B cell (primary cell): ENCODE measurements around the gene DCUN1D2. TPM values are rescaled to one million over a fixed set of nuclear protein-coding genes. Genes with fewer than 3 reads are reported as not detected.

Experiments
- ATAC-seq: fragments of 200-7000 bp; cut with Tn5 transposase; one replicate; pipeline ENCODE4 v1.10.0; 2021; ENCODE audit warnings: low read depth, mild to moderate bottlenecking, moderate number of reproducible peaks, moderate library complexity
- CTCF ChIA-PET: fragments of 350-600 bp; sonication (Branson Sonifier 250); formaldehyde crosslinking; loops from one replicate; lab custom pipeline; 2021; ENCODE audit warnings: antibody characterized with exemption, inconsistent platforms; lab: Charles Lee
- POLR2A ChIA-PET: fragments of 350-600 bp; sonication (Branson Sonifier 250); formaldehyde crosslinking; loops from one replicate; lab custom pipeline; 2021; ENCODE audit warnings: antibody characterized with exemption; lab: Charles Lee
- DNase-seq: peaks from one replicate; pipeline ENCODE4 v3.0.0; 2013
- H2AFZ ChIP-seq: 2 replicates; pipeline ENCODE4 v1.6.1; 2012; ENCODE audit warnings: mild to moderate bottlenecking, low read depth, low read length; ENCODE audit not compliant: insufficient read depth, poor library complexity, severe bottlenecking
- H3K27ac ChIP-seq, 2 donors: 1 replicate in 1 of 2; 2 replicates in 1 of 2; pipeline ENCODE4 v1.5.1; 2012 to 2013; ENCODE audit warnings: low read length in 2 of 2, mild to moderate bottlenecking in 2 of 2, moderate library complexity in 1 of 2
- H3K27me3 ChIP-seq, 4 experiments: fragments of 200-600 bp in 1 of 4; sonication (generic) in 1 of 4; replicated peaks in 1 of 4; 1 replicate in 2 of 4; 2 replicates in 2 of 4; pipeline versions ENCODE4 v1.6.1 to v1.7.0; 2013 to 2016; ENCODE audit warnings: low read length in 3 of 4, mild to moderate bottlenecking in 2 of 4, mixed read lengths in 1 of 4, moderate library complexity in 1 of 4; ENCODE audit not compliant: insufficient read depth in 4 of 4, control insufficient read depth in 3 of 4; ENCODE audit errors: control extremely low read depth in 1 of 4
- H3K36me3 ChIP-seq, 2 experiments: replicated peaks in 1 of 2; 1 replicate in 1 of 2; 2 replicates in 1 of 2; pipeline versions ENCODE4 v1.6.1 to v1.7.1; 2013; ENCODE audit warnings: low read length in 1 of 2; ENCODE audit not compliant: insufficient read depth in 2 of 2, control insufficient read depth in 1 of 2; ENCODE audit errors: control extremely low read depth in 1 of 2, extremely low read depth in 1 of 2
- H3K4me1 ChIP-seq, 2 donors: fragments of 200-600 bp in 1 of 2; sonication (generic) in 1 of 2; 1 replicate in 1 of 2; 2 replicates in 1 of 2; pipeline versions ENCODE4 v1.5.1 to v1.6.1; 2013 to 2017; ENCODE audit warnings: low read length in 2 of 2; ENCODE audit not compliant: control insufficient read depth in 2 of 2, insufficient read depth in 2 of 2
- H3K4me2 ChIP-seq: replicated peaks from 2 replicates; pipeline ENCODE3; 2012; ENCODE audit warnings: mild to moderate bottlenecking, low read depth, low read length; ENCODE audit not compliant: poor library complexity, severe bottlenecking
- H3K4me3 ChIP-seq, 5 experiments: fragments of 200-600 bp in 1 of 5; sonication (generic) in 1 of 5; 1 replicate in 3 of 5; 2 replicates in 2 of 5; pipeline versions ENCODE4 v1.5.1 to v1.7.0; 2011 to 2016; ENCODE audit warnings: low read length in 4 of 5, mild to moderate bottlenecking in 4 of 5, low read depth in 2 of 5, control low read depth in 1 of 5, moderate library complexity in 1 of 5; ENCODE audit not compliant: insufficient read depth in 1 of 5; ENCODE audit errors: control extremely low read depth in 1 of 5, extremely low read depth in 1 of 5
- H3K79me2 ChIP-seq: fragments of 200-600 bp; sonication (generic); one replicate; pipeline ENCODE4 v1.6.0; 2016; ENCODE audit warnings: low read length; ENCODE audit not compliant: control insufficient read depth, insufficient read depth
- H3K9ac ChIP-seq: fragments of 200-600 bp; sonication (generic); 2 replicates; pipeline ENCODE4 v1.6.1; 2017; ENCODE audit warnings: mild to moderate bottlenecking, low read length, moderate library complexity
- H3K9me3 ChIP-seq, 3 donors: one replicate each; pipeline versions ENCODE4 v1.6.1 to v1.7.1; 2013; ENCODE audit warnings: low read length in 2 of 3; ENCODE audit not compliant: control insufficient read depth in 2 of 3, insufficient read depth in 1 of 3; ENCODE audit errors: control extremely low read depth in 1 of 3
- H4K20me1 ChIP-seq: 2 replicates; pipeline ENCODE4 v1.6.0; 2012; ENCODE audit warnings: mild to moderate bottlenecking, low read length; ENCODE audit not compliant: insufficient read depth, control insufficient read depth, poor library complexity, severe bottlenecking
- H3K27ac Mint-ChIP-seq: one replicate; pipeline ENCODE4 v1.8.0; 2021; ENCODE audit warnings: mixed read lengths
- H3K27me3 Mint-ChIP-seq: one replicate; pipeline ENCODE4 v1.8.0; 2021; ENCODE audit warnings: mixed read lengths
- H3K4me1 Mint-ChIP-seq: one replicate; pipeline ENCODE4 v1.8.0; 2021; ENCODE audit warnings: mixed read lengths
- H3K4me3 Mint-ChIP-seq: one replicate; pipeline ENCODE4 v1.8.0; 2021; ENCODE audit warnings: mixed read lengths
- H3K9me3 Mint-ChIP-seq: one replicate; pipeline ENCODE4 v1.8.0; 2022; ENCODE audit warnings: mixed read lengths; ENCODE audit not compliant: insufficient read depth
- CTCF ChIP-seq: fragments of 200-600 bp; IDR thresholded peaks from one replicate; pipeline ENCODE4 v1.8.0; 2022; ENCODE audit warnings: antibody characterized with exemption, mild to moderate bottlenecking
- EZH2 ChIP-seq: IDR thresholded peaks from 2 replicates; pipeline ENCODE4 v1.6.1; 2012; ENCODE audit warnings: borderline replicate concordance, low read depth, mild to moderate bottlenecking, moderate library complexity, low read length; ENCODE audit not compliant: insufficient read depth, poor library complexity, severe bottlenecking
- WGBS: methylation state at CpG from one replicate; pipeline ENCODE4 v1.1.5; 2013; ENCODE audit warnings: missing lambda C conversion rate; ENCODE audit not compliant: insufficient coverage; 5-methylcytosine and 5-hydroxymethylcytosine counted together
- intact Hi-C: fragments of 100-400 bp; cut with micrococcal nuclease; formaldehyde crosslinking; loops from one replicate; pipeline ENCODE4 v1.10.0; 2022
- polyA plus RNA-seq: library from polyadenylated mRNA; depleted of rRNA; stranded (reverse); fragments of >200 nt; gene quantifications from 2 replicates; pipeline ENCODE4 v1.2.3, GENCODE V29; 2012
- total RNA-seq, 2 donors: library from RNA; stranded (reverse); fragments of 120-200 nt in 1 of 2; gene quantifications; 1 replicate in 1 of 2; 2 replicates in 1 of 2; pipeline versions ENCODE4 v1.2.3 to v1.2.4, GENCODE V29; 2013 to 2022

The DCUN1D2 gene
- total and polyA plus RNA-seq, 2 donors (not counting 1 experiment from before 2014, with no cell fraction given), result 15.3 to 41.3 TPM

DNA sequence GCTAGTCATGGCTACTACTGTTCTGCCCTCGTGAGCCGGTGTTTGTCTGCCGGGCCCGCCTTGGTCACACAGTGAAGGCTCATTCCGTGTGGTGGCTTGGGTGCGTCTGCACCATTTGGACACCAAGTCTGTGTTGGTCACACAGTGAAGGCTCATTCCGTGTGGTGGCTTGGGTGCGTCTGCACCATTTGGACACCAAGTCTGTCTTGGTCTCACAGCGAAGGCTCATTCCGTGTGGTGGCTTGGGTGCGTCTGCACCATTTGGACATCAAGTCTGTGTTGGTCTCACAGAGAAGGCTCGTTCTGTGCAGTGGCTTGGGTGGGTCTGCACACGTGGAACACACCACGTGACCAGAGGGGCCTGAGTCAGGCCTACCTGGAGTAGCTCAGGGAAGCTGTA, 29.0 kb upstream of the DCUN1D2 start:
- Histone ChIP-seq H3K79me2 (no peaks in the 10 kb centered on the region), H3K27me3 (no peaks in the 10 kb centered on the region), H3K4me1 (no peaks in the 10 kb centered on the region), H3K36me3 (peaks cover 3 to 9% of the 10 kb centered on the region in 2 experiments), H3K9me3 (no peaks in the 10 kb centered on the region), H3K9ac (no peak overlapping the region), H3K27ac (no peak overlapping the region), H3K4me2 (no peak overlapping the region), H3K4me3 (no peak overlapping the region), H4K20me1 (no peaks in the 10 kb centered on the region), H2AFZ (no peak overlapping the region)
- CTCF ChIA-PET, result no interaction called here
- Mint-ChIP-seq H3K4me3 (no peak overlapping the region), H3K9me3 (no peaks in the 10 kb centered on the region), H3K27me3 (no peaks in the 10 kb centered on the region), H3K27ac (no peak overlapping the region), H3K4me1 (no peaks in the 10 kb centered on the region)
- no peak for DNase-seq
- no peak for ATAC-seq
- intact Hi-C loops, result no loop called here
- WGBS, result 98% methylated on average over 14 of the region's 14 CpGs
- POLR2A ChIA-PET, result no interaction called here
- TF ChIP-seq CTCF (no peak), EZH2 (no peak)

DNA sequence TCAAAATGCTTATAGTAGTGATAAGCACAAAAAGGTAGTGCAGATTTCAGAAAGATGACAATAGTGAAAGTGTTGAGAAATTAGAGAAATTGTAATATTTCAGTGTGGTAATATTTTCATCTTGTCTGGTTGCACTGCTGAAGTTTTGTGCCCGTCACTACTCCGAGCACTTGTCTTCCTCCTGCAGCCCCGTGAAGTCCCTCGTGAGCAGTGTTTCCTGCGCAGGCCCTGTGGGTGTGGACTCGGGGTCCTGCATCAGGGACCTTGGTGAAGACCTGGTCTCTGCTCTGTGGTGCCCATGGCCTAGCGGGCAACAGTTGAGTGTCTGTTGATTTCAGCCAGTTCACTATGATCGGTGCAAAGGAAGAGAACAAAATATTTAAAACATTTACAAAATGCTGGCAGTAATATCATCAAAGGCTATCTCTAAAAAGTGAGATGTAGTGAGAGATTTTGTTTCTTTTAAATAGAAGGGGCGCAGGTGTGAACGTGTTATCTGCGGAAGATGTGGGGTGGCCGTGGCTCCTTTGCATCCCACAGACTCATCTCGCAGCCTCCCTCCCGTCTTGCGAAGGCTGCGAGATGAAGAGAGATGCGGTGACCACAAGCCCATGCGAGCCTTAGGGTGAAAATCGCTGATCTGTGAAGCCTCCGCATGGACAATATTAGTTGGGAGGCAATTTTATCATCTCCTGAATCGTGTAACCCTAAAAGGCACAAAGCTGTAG, 27.7 kb upstream of the DCUN1D2 start:
- H3K27me3 ChIP-seq, result no peaks in the 10 kb centered on the region
- H3K27me3 Mint-ChIP-seq, result no peaks in the 10 kb centered on the region
- no peaks in the 10 kb centered on the region for H3K79me2 ChIP-seq
- no peak overlapping the region for H3K4me3 ChIP-seq
- H3K27ac Mint-ChIP-seq, result no peak overlapping the region
- no peak overlapping the region for H3K9ac ChIP-seq
- H3K4me2 ChIP-seq, result no peak overlapping the region
- DNase-seq (no peak), ATAC-seq (no peak)
- no peak overlapping the region for H3K27ac ChIP-seq
- POLR2A ChIA-PET, result no interaction called here
- TF ChIP-seq EZH2 (no peak), CTCF (no peak)
- 74% methylated on average over 14 of the region's 21 CpGs for WGBS
- no peak overlapping the region for H2AFZ ChIP-seq
- H3K4me3 Mint-ChIP-seq, result no peak overlapping the region
- CTCF ChIA-PET, result no interaction called here
- peaks cover 3 to 8% of the 10 kb centered on the region in 2 experiments for H3K36me3 ChIP-seq
- H4K20me1 ChIP-seq, result no peaks in the 10 kb centered on the region
- no peaks in the 10 kb centered on the region for H3K4me1 Mint-ChIP-seq
- H3K4me1 ChIP-seq, result no peaks in the 10 kb centered on the region
- no peaks in the 10 kb centered on the region for H3K9me3 ChIP-seq
- intact Hi-C loops, result no loop called here
- H3K9me3 Mint-ChIP-seq, result no peaks in the 10 kb centered on the region
